GM04503 (cell line): Measurements from ENCODE around the gene KIAA1217.

Source experiments
- DNase-seq: peaks from one replicate; pipeline ENCODE4 v3.0.0-alpha.2; 2012; ENCODE audit warnings: low read depth

Gene KIAA1217, protein sequence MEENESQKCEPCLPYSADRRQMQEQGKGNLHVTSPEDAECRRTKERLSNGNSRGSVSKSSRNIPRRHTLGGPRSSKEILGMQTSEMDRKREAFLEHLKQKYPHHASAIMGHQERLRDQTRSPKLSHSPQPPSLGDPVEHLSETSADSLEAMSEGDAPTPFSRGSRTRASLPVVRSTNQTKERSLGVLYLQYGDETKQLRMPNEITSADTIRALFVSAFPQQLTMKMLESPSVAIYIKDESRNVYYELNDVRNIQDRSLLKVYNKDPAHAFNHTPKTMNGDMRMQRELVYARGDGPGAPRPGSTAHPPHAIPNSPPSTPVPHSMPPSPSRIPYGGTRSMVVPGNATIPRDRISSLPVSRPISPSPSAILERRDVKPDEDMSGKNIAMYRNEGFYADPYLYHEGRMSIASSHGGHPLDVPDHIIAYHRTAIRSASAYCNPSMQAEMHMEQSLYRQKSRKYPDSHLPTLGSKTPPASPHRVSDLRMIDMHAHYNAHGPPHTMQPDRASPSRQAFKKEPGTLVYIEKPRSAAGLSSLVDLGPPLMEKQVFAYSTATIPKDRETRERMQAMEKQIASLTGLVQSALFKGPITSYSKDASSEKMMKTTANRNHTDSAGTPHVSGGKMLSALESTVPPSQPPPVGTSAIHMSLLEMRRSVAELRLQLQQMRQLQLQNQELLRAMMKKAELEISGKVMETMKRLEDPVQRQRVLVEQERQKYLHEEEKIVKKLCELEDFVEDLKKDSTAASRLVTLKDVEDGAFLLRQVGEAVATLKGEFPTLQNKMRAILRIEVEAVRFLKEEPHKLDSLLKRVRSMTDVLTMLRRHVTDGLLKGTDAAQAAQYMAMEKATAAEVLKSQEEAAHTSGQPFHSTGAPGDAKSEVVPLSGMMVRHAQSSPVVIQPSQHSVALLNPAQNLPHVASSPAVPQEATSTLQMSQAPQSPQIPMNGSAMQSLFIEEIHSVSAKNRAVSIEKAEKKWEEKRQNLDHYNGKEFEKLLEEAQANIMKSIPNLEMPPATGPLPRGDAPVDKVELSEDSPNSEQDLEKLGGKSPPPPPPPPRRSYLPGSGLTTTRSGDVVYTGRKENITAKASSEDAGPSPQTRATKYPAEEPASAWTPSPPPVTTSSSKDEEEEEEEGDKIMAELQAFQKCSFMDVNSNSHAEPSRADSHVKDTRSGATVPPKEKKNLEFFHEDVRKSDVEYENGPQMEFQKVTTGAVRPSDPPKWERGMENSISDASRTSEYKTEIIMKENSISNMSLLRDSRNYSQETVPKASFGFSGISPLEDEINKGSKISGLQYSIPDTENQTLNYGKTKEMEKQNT (N-terminal part only)

DNA sequence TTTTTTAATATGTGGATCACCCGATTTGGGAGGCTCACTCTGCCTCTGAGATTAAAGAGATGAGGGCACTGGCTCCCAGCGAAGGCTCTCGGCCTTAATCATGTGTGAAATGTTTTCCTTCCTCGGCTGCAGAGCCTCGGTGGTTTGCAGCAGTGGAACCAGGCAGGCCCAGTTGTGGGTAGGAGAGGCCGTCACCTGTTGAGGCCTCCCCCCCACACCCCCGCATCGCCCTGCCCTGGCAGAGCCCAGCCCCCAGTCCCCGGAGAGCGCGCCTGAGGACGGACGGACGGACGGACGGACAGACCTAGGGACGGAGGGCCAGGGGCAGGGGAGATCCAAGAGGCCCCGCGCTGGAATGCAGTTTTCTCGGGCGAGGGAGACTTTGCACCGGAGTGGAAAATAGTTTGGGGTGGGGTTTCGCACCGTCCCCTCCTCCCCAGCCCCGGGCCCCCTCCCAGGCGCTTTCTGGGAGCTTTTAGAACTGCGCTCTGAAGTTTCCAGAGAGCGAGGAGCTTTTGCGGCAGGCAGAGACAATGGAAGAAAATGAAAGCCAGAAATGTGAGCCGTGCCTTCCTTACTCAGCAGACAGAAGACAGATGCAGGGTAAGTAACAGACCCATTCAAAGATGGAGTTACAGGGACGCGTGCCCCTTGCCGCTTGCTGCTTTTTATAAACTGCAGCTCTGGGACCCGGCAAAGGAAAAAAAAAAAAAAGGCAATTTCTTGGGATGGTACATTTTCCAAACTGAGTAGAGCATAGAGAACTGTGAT, at the start of gene KIAA1217:
TSS of gene KIAA1217 (plus strand) at position 478 of the 771 bp plus-strand sequence. CDS start at position 534, 56 bp downstream.
- DNase-seq, result no peak

- no peak for DNase-seq
Measured at GRCh38 chr10:24162206-24162985, 46.5 kb upstream of the KIAA1217 start.

GRCh38 chr10:24163485-24163884, 45.5 kb upstream of the KIAA1217 start:
- no peak for DNase-seq

GRCh38 chr10:24168258-24169170, 40.4 kb upstream of the KIAA1217 start:
- DNase-seq, result no peak

DNA sequence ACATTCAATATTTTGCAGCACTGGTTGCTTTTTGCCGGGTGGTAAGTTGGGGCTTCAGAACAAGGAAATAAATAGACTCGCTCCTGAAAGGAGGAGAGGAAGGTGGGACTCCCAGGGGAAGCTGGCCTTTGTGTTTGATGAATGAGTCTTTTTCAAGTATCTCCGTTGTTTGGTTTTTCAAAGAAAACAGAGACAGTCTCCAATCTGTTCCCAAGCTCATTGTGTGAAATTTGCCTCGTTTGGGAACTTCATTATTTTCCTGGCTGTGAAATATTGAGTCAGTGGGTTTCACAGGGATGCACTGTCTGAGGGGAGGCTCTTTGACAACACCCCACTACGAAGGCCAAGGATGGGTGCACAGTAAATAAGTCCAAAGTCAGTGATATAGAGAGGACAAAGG, 38.7 kb upstream of the KIAA1217 start:
- DNase-seq, result no peak

DNA sequence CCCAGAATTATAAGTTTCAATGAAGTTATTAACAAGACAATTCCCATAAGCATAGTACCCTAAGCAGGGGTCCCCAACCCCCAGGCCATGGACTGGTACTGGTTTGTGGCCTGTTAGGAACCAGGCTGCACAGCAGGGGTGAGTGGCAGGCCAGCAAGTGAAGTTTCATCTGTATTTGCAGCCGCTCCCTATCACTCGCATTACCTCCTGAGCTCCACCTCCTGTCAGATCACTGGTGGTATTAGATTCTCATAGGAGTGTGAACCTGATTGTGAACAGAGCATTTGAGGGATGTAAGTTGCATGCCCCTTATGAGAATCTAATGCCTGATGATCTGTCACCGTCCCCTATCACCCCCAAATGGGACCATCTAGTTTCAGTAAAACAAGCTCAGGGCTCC, 36.0 kb upstream of the KIAA1217 start:
- DNase-seq, result no peak

DNA sequence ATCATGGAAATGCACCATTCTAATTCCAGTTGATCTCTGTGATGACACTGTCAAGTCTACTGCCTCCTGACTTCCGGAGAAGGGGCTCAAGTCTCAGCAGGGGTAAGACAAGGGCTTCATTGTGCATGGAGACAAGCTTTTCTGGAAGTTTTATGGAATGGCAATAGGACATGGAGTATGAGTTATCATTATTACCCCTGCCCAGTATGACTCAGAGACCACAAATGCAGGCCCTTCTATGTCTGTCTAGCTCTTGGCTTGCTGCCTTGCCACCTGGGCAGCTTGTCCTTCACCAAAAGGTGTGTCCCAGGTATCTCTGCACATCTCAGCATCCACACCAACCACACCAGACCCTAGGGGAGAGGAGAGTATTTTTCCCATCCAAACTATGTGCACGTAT, 34.9 kb upstream of the KIAA1217 start:
- no peak for DNase-seq

DNA sequence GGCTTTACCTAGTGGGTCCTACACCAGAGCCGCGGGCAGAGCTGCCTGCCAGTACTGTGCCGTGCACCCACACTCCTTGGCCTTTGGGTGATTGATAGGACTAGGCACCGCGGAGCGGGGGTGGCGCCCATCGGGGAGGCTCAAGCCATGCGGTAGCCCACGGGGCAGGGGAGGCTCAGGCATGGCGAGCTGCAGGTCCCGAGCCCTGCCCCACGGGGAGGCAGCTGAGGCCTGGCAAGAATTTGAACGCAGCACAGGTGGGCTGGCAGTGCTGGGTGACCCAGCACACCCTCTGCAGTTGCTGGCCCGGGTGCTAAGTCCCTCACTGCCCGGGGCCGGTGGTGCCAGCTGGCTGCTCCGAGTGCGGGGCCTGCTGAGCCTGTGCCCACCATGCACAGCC, 32.3 kb upstream of the KIAA1217 start:
- DNase-seq, result no peak

- DNase-seq, result no peak
Measured at GRCh38 chr10:24177636-24178035, 31.3 kb upstream of the KIAA1217 start.

DNA sequence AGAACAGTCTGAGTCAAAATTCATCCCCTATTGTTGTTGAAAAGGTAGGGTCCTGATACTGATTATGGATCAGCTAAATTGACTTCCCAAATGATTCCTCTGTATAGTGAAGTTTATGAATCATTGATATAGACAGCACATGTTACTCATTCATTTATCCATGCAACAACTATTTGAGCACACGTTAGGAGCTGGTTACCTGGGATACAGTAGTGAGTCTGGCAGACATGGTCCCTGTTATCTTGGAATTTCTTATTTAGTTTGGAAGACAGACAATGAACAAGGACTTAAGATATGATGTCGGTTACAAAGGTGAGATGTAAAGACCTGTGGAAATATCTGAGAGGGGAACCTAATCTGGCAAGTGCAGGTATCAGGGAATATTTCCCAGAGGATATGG, 28.0 kb upstream of the KIAA1217 start:
- DNase-seq, result no peak

- DNase-seq, result no peak
Measured at GRCh38 chr10:24184455-24184854, 24.5 kb upstream of the KIAA1217 start.

DNA sequence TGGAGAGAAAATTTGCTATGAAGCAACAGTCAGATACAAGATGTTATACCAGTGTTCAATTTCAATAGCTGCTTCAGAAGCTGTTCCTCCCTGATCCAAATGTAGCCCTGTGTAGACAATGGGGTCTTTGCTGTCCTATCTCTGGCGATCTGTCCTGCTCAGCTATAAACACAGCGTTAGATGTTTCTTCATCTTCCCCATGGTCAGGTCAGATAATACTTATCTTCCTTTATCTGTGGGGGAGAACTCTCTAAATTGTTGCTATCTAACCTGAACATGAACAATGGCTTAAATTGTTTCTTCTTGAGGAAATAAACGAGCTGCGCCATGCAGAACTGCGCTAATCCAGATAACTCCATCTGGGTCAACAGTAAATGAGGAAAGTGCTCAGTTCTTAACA, 15.6 kb upstream of the KIAA1217 start:
- DNase-seq, result no peak

GRCh38 chr10:24197263-24197662, 11.7 kb upstream of the KIAA1217 start:
- DNase-seq, result no peak

DNA sequence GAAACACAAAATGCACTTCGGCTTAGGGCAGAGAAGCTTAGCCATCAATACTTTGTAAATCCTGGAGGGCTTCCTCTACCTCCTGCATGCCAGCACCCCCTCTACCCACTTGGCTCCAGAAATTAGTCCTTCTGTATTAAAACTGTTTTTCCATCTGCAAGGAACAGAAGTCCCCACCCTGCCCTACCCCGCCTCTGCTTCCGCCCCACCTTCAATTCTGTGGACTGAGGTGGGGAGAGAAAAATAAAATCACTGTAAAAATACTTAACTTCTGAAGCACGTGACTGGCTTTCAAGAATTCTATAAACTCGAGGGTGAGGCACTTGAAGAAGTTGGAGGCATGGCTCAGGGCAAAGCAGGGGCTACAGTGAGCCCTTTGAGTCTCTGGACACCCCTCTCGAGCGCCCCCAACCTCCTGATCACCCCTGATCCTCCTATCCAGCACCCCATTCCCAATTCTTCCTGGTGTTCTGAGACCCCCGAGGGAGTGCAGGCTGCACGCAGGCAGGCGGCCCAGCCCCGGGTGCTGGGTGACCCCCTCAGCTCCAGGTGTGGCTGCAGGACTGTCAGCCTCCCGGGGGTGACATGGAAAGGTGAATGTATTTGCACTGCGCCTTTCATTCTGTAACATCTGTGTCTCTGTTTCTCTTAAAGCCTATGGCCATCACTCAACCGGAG, 7.3 kb upstream of the KIAA1217 start:
- no peak for DNase-seq

GRCh38 chr10:24202181-24202570, 6.8 kb upstream of the KIAA1217 start:
- no peak for DNase-seq

DNA sequence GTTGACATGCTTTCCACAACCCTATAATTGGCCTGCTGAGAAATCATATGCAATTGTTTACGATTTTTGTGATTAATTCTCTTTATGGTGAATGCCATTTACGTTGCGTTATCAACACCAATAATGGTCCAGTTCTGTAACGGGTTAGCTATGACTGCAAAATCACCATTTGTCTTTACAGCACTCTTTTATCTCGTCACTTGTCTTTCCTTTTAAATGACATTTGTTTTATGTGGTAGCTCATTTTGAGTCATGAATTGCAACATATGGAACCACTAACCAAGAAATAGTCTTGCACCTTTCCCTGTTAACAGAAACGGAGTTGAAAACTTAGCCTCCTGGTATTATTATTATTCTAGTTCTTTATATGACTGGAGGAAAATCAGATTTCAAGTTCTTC, 3.1 kb upstream of the KIAA1217 start:
- no peak for DNase-seq

DNA sequence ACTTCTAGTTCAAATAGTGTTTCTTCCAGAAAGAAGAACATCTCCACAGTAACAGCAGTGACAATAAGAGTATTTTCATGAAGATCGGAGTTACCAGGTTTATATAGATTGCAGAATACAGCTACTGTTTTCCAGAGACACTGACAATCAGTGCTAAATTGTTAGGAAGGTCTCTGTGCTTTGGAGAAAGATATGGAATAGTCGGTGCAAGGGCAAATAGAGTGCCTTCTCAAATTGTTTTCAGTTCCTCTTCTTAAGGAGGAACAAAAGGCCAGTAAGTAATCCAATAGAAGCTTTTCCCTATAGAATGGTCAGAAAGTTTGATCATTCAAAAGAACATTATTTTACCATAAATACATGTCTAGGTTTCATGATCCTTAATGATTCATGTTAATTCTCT, 2.6 kb upstream of the KIAA1217 start:
- no peak for DNase-seq

GRCh38 chr10:24206926-24207325, 2.0 kb upstream of the KIAA1217 start:
- DNase-seq, result no peak

DNA sequence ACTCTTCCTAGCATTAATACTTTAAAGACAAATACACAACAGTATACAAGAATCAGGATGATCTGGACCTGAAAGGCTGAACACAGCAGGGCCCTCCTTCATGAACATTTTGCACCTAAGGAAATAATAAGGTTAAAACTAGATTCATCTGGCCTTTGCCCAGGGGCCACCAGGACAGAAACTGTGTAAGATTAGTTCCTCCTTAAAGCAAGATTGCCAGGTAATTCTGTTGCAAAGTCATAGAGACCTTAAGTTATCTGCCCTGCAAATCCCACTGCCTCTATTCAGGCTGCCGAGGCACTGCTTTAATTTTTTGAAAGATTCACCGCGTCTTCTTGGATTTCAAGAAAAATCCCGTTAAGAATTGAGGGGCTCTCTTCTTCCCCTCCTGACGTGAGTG, 1.6 kb upstream of the KIAA1217 start:
- no peak for DNase-seq
